ENCODE measurements around the gene TCF4. TPM values are rescaled to one million over a fixed set of nuclear protein-coding genes. Genes with fewer than 3 reads are reported as not detected.

The TCF4 gene
- total and polyA plus RNA-seq, 7 donors, result 8.6 to 68.9 (median 36.8) TPM

DNA sequence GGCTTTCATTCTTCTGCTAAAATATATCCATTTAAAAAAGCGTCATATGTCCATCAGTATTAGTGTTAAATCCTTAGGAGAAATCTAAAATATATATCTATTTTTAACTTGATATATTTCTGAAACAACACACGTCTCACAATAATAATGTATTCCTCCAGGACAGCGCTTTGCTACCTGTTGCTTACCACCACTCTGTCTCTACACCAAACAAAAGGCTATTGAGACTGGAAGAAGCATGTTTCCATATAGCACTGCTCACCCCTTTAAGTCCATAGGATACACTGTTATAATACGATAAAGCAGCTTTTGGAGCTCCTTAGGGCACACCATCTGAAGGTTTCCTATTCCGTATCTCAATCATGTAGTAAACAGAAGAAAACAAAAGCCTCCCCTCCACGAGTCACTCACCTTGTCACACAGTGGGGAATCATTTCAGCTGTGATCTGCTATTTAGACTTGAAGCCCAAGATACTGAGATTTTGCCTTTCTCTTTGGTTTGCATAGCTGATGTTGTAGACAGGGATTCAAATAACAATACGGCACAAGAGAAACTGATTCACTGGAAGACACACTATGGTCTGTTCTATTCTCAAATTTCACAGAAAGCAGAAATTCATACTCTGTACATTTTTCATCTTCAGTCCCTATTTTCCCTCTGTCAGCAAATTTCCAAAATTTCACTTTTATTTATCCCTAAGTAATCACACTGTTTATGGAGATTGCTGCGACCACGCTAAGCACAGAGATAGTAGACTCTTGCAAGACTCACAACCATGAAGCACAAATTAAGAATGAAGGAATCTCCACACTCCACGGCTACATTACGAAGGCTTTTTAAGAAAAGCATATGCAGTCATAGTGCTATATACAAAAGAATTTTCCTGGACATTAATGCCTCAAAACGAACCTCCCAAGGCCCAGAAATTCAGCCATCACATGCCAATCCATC, 187.1 kb downstream of the TCF4 start:
- peaks cover 58% of the 10 kb centered on the region for H3K4me1 ChIP-seq

DNA sequence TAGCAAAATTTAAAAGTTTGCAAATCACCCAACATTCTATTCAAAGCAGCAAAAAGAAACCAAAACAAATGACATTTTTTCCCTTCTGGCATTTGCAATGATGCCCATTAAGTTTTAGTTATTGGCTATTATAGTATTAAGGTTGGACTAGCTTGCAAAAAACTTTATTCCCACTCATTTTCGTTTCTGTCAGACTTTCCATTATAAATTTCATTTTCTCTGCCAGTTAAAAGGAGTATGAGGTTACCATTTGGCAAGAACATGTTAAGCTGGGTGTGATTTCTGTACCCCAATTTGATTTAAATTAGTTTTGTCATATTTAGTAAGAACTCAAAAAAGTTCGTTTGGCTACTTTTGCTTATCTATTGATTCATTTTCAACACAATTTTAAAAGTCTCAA, 187.9 kb downstream of the TCF4 start:
- intact Hi-C loops (cut with DNase I), result loop anchor here (5.0 kb wide), 3 partner anchors 58 to 187 kb away; partner anchors contain the start of gene TCF4 (in 2 of the 2)
- no peak for DNase-seq
- no peaks in the 10 kb centered on the region for H3K36me3 ChIP-seq (ENCODE audit: insufficient read depth in 1 of 2, low read depth in 1 of 2)
- peak overlapping the region; percentile 79 for H3K27ac ChIP-seq
- no peaks in the 10 kb centered on the region for H3K27me3 ChIP-seq (ENCODE audit: insufficient read depth in 3 of 3, low read length in 2 of 3)
- no peaks in the 10 kb centered on the region for H3K9me3 ChIP-seq
- 32 to 59% (median 36%) methylated on average over 2 of the region's 2 CpGs for WGBS, 3 donors
- H3K4me1 ChIP-seq, result peaks cover 58% of the 10 kb centered on the region
- H3K4me3 ChIP-seq, result peak overlapping the region; percentile 64
- TF ChIP-seq CTCF (IDR thresholded peaks at IDR 0.05), result no peak
- no peak for ATAC-seq

More for the DNA sequence above, 187.1 kb downstream of the TCF4 start:
- intact Hi-C loops (cut with DNase I), result loop anchor here (5.0 kb wide), 3 partner anchors 59 to 186 kb away; partner anchors contain the start of gene TCF4 (in 2 of the 2)
- WGBS, 3 donors, result 24 to 50% (median 37%) methylated on average over 12 of the region's 12 CpGs
- no peaks in the 10 kb centered on the region for H3K9me3 ChIP-seq
- H3K4me3 ChIP-seq, result peak overlapping the region; percentile 64
- no peaks in the 10 kb centered on the region for H3K36me3 ChIP-seq (ENCODE audit: insufficient read depth in 1 of 2, low read depth in 1 of 2)
- peak overlapping the region; percentile 79 for H3K27ac ChIP-seq
- DNase-seq, result no peak
- TF ChIP-seq CTCF (IDR thresholded peaks at IDR 0.05), result no peak
- ATAC-seq, result peak in 2 of 4 donors; percentile 11 to 20
- no peaks in the 10 kb centered on the region for H3K27me3 ChIP-seq (ENCODE audit: insufficient read depth in 3 of 3, low read length in 2 of 3)

GRCh38 chr18:55398858-55399257, 189.1 kb downstream of the TCF4 start:
- H3K27ac ChIP-seq, result peak overlapping the region; percentile 2
- H3K4me1 ChIP-seq, result peaks cover 45% of the 10 kb centered on the region
- WGBS, 3 donors, result 51 to 68% (median 59%) methylated on average over 6 of the region's 6 CpGs

GRCh38 chr18:55396979-55397378, 191.0 kb downstream of the TCF4 start:
- 20 to 51% (median 38%) methylated on average over 2 of the region's 2 CpGs for WGBS, 3 donors
- DNase-seq, result no peak
- Histone ChIP-seq H3K36me3 (ENCODE audit: insufficient read depth in 1 of 2, low read depth in 1 of 2) (no peaks in the 10 kb centered on the region), H3K27me3 (ENCODE audit: insufficient read depth in 3 of 3, low read length in 2 of 3) (no peaks in the 10 kb centered on the region), H3K4me3 (no peak overlapping the region), H3K4me1 (peaks cover 43% of the 10 kb centered on the region), H3K27ac (no peak overlapping the region), H3K9me3 (no peaks in the 10 kb centered on the region)
- TF ChIP-seq CTCF (IDR thresholded peaks at IDR 0.05), result no peak
- ATAC-seq, result no peak
- intact Hi-C loops (cut with DNase I), result no loop called here

More at GRCh38 chr18:55398858-55399257, 189.1 kb downstream of the TCF4 start:
- ATAC-seq (no peak), DNase-seq (no peak)
- TF ChIP-seq CTCF (IDR thresholded peaks at IDR 0.05), result no peak
- Histone ChIP-seq H3K27me3 (ENCODE audit: insufficient read depth in 3 of 3, low read length in 2 of 3) (no peaks in the 10 kb centered on the region), H3K4me3 (peak overlapping the region; percentile 38), H3K9me3 (no peaks in the 10 kb centered on the region), H3K36me3 (ENCODE audit: insufficient read depth in 1 of 2, low read depth in 1 of 2) (no peaks in the 10 kb centered on the region)
- intact Hi-C loops (cut with DNase I), result no loop called here

All from psoas muscle (tissue), 8 donors.